ENCODE results near the gene GRIN1. TPM values are rescaled to one million over a fixed set of nuclear protein-coding genes. Genes with fewer than 3 reads are reported as not detected.
A peak's percentile ranks its signal among the peaks of the same experiment; 100 is the strongest.

Gene GRIN1
- total and polyA plus RNA-seq, 2 of the 13 experiments (the other 11 are each of a cell fraction or from before 2014, with no cell fraction given): 0.13 TPM; not detected in 1

- TF ChIP-seq YEATS4 (CRISPR knock-in tag; IDR thresholded peaks at IDR 0.05; ENCODE audit: borderline replicate concordance): peak; percentile 71; the same call in 1 of the 2 replicates
Measured at GRCh38 chr9:137217276-137218211, 78.6 kb downstream of the GRIN1 start (continued).

DNA sequence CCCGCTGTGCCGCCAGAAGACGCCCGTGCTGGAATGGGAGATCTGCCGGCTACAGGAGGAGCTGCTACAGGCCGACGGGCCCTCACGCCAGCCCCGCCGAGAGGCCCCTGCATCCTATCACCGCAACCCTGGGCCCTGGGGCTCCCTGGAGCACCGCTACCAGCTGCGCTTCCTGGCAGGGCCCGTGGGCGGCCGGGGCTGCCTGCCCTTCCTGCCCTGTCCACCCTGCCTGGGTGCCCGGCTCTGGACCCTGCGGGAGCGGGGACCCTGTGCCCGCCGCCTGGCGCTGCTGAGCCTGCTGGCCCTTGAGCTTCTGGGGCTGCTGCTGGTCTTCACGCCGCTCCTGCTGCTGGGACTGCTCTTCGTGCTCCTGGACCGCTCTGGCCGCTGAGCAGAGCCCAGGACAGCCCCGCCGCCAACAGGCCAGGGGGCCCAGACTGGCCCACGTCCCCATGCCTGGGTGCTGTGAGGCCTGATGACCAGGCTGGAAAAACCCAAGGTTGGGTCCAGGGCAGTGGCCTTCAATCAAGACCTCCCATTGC is 79.3 kb downstream of the GRIN1 start:
- peak overlapping the region; percentile 84 for H3K27ac ChIP-seq (ENCODE audit: extremely low read length, insufficient read depth, low read length)
- peaks cover 4% of the 10 kb centered on the region; the same call in 1 of the 2 replicates for H4K20me1 ChIP-seq (ENCODE audit: insufficient read depth, low read length)
- H3K4me3 ChIP-seq (replicated peaks in 1 of 3; ENCODE audit: insufficient read depth in 1 of 3, low read depth in 2 of 3, low read length in 3 of 3): peak overlapping the region; percentile 68 to 83 (median 77)
- CTCF ChIA-PET (ENCODE audit: low intra/inter-chr PET ratio, low total read pairs): no interaction called here
- POLR2A ChIA-PET: interaction anchor here (1.0 to 13.4 kb wide), 12 partner anchors 8 to 137 kb away, joined by 3 to 225 read pairs (median 8); partner anchors contain the start of genes ANAPC2, NDOR1, RNF224 and SSNA1
- no peaks in the 10 kb centered on the region for H3K36me3 ChIP-seq (replicated peaks in 1 of 2; ENCODE audit: control insufficient read depth in 1 of 2, insufficient read depth in 2 of 2, low read length in 2 of 2)
- H3K9me3 ChIP-seq (ENCODE audit: low read length): no peaks in the 10 kb centered on the region
- peak overlapping the region; percentile 77 for H3K9ac ChIP-seq (ENCODE audit: insufficient read depth, low read depth, low read length)
- no peak overlapping the region for H2AFZ ChIP-seq (ENCODE audit: low read length)
- FAIRE-seq (no peak), ATAC-seq (peak; percentile 5), DNase-seq (ENCODE audit: low spot score) (no peak)
- WGBS (ENCODE audit: low lambda C conversion rate): 47% methylated on average over 3 of the region's 30 CpGs
- peaks cover 3% of the 10 kb centered on the region for H3K79me2 ChIP-seq (ENCODE audit: insufficient read depth, low read length)
- peaks cover 34% of the 10 kb centered on the region for H3K4me1 ChIP-seq (ENCODE audit: insufficient read depth, low read length)
- in situ Hi-C loops (cut with HindIII; ENCODE audit: extremely low pct_ligation_motif_present, low pct_unique_long_range_greater_than_20kb) (no loop called here), intact Hi-C loops (cut with micrococcal nuclease; ENCODE audit: unreplicated experiment) (no loop called here)
- peak overlapping the region; percentile 90 for H3K4me2 ChIP-seq (ENCODE audit: low read depth, low read length)
- no peaks in the 10 kb centered on the region; a peak in 1 of 5 replicates for H3K27me3 ChIP-seq (ENCODE audit: control insufficient read depth in 1 of 2, insufficient read depth in 2 of 2, low read length in 2 of 2)
- BruUV-seq (replicated peaks): no TSS peak
- no peak for TF ChIP-seq ISL2 (CRISPR knock-in tag; IDR thresholded peaks at IDR 0.05)
- TF ChIP-seq, protein P1, sequence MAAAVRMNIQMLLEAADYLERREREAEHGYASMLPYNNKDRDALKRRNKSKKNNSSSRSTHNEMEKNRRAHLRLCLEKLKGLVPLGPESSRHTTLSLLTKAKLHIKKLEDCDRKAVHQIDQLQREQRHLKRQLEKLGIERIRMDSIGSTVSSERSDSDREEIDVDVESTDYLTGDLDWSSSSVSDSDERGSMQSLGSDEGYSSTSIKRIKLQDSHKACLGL (CRISPR knock-in tag; IDR thresholded peaks at IDR 0.05): peak; percentile 64; the same call in 1 of the 2 replicates
- TF ChIP-seq RARG (CRISPR knock-in tag; IDR thresholded peaks at IDR 0.05; ENCODE audit: low read depth): no peak
- TF ChIP-seq ZNF841 (CRISPR knock-in tag; IDR thresholded peaks at IDR 0.05; ENCODE audit: borderline replicate concordance): no peak
- TF ChIP-seq ZNF343 (CRISPR knock-in tag; IDR thresholded peaks at IDR 0.05): 0 out of 2 replicates have a peak, but pooled peaks have one; percentile 23
- TF ChIP-seq ZBED4 (CRISPR knock-in tag; IDR thresholded peaks at IDR 0.05; ENCODE audit: borderline replicate concordance): no peak
- TF ChIP-seq SRSF1 (optimal IDR thresholded peaks at IDR 0.05; ENCODE audit: low read depth, low read length): no peak
- TF ChIP-seq ZNF710 (CRISPR knock-in tag; IDR thresholded peaks at IDR 0.05; ENCODE audit: borderline replicate concordance): no peak

Data from HepG2 (cell line).